Measurements from ENCODE around the gene BAX. TPM values are rescaled to one million over a fixed set of nuclear protein-coding genes. Genes with fewer than 3 reads are reported as not detected.

The BAX gene
- total RNA-seq, 1 donor from 2014 or later, result 111 TPM

- ATAC-seq (ENCODE audit: low read depth) (no peak), DNase-seq (no peak)
- peaks cover 63% of the 10 kb centered on the region for H3K4me1 Mint-ChIP-seq
- intact Hi-C loops (cut with micrococcal nuclease), result loop anchor here (5.0 kb wide), 1 partner anchor 110 kb away; no protein-coding TSS in a partner anchor
- ChIA-PET CTCF (interaction anchor here (0.6 to 2.2 kb wide), 4 partner anchors 125 to 179 kb away, joined by 3 to 8 read pairs (median 5); no protein-coding TSS in a partner anchor), POLR2A (interaction anchor here (0.6 to 8.1 kb wide), 11 partner anchors 9 to 327 kb away, joined by 3 to 179 read pairs (median 5); partner anchors contain the start of genes BAX, GYS1, NUCB1 and PPP1R15A)
- peak overlapping the region; percentile 99 for H3K4me3 Mint-ChIP-seq
- H3K27ac Mint-ChIP-seq, result peak overlapping the region; percentile 99
- peaks cover 51% of the 10 kb centered on the region for H3K36me3 Mint-ChIP-seq (ENCODE audit: low read depth)
- no peak for TF ChIP-seq CTCF (IDR thresholded peaks at IDR 0.05)
- no peaks in the 10 kb centered on the region for H3K9me3 Mint-ChIP-seq
- H3K27me3 Mint-ChIP-seq, result no peaks in the 10 kb centered on the region
These were observed 12.9 kb downstream of the BAX start for GRCh38 chr19:48967346-48968178.

- ChIA-PET POLR2A (interaction anchor here (0.6 to 8.1 kb wide), 8 partner anchors 8 to 131 kb away, joined by 3 to 179 read pairs (median 10); partner anchors contain the start of genes BAX, GYS1, NUCB1 and PPP1R15A), CTCF (interaction anchor here (0.6 to 2.2 kb wide), 3 partner anchors 126 to 180 kb away, joined by 3 to 8 read pairs (median 3); no protein-coding TSS in a partner anchor)
- intact Hi-C loops (cut with micrococcal nuclease), result loop anchor here (5.0 kb wide), 1 partner anchor 111 kb away; no protein-coding TSS in a partner anchor
- no peak overlapping the region for H3K4me3 Mint-ChIP-seq
- H3K36me3 Mint-ChIP-seq (ENCODE audit: low read depth), result peaks cover 55% of the 10 kb centered on the region
- no peaks in the 10 kb centered on the region for H3K27me3 Mint-ChIP-seq
- no peak for TF ChIP-seq CTCF (IDR thresholded peaks at IDR 0.05)
- H3K27ac Mint-ChIP-seq, result no peak overlapping the region
- ATAC-seq (ENCODE audit: low read depth) (no peak), DNase-seq (no peak)
- H3K9me3 Mint-ChIP-seq, result no peaks in the 10 kb centered on the region
- H3K4me1 Mint-ChIP-seq, result peaks cover 57% of the 10 kb centered on the region
These were observed 13.5 kb downstream of the BAX start for GRCh38 chr19:48968179-48968661.

- TF ChIP-seq CTCF (IDR thresholded peaks at IDR 0.05), result no peak
- POLR2A ChIA-PET, result interaction anchor here (8.1 kb wide), 1 partner anchor 94 kb away, joined by 179 read pairs; the partner anchor contains the start of gene PPP1R15A
- ATAC-seq (ENCODE audit: low read depth) (no peak), DNase-seq (no peak)
- Mint-ChIP-seq H3K9me3 (no peaks in the 10 kb centered on the region), H3K36me3 (ENCODE audit: low read depth) (peaks cover 57% of the 10 kb centered on the region), H3K4me3 (no peak overlapping the region), H3K27ac (no peak overlapping the region), H3K27me3 (no peaks in the 10 kb centered on the region), H3K4me1 (peaks cover 51% of the 10 kb centered on the region)
- CTCF ChIA-PET, result interaction anchor here (1.2 kb wide), 1 partner anchor 127 kb away, joined by 3 read pairs; no protein-coding TSS in a partner anchor
- intact Hi-C loops (cut with micrococcal nuclease), result loop anchor here (5.0 kb wide), 1 partner anchor 112 kb away; no protein-coding TSS in a partner anchor
These were observed 14.1 kb downstream of the BAX start for GRCh38 chr19:48968813-48969218.

- Mint-ChIP-seq H3K4me1 (peaks cover 44% of the 10 kb centered on the region), H3K27me3 (no peaks in the 10 kb centered on the region), H3K36me3 (ENCODE audit: low read depth) (peaks cover 62% of the 10 kb centered on the region), H3K4me3 (no peak overlapping the region), H3K9me3 (no peaks in the 10 kb centered on the region), H3K27ac (no peak overlapping the region)
- TF ChIP-seq CTCF (IDR thresholded peaks at IDR 0.05), result no peak
- ATAC-seq (ENCODE audit: low read depth), result no peak
- no peak for DNase-seq
- CTCF ChIA-PET, result interaction anchor here (1.2 to 5.6 kb wide), 10 partner anchors 10 to 181 kb away, joined by 3 to 49 read pairs (median 9); partner anchors contain the start of genes GYS1, HSD17B14, NUCB1 and RUVBL2
- intact Hi-C loops (cut with micrococcal nuclease), result loop anchor here (2.0 to 5.0 kb wide), 3 partner anchors 23 to 127 kb away; partner anchors contain the start of genes GYS1 and RUVBL2
- POLR2A ChIA-PET, result interaction anchor here (1.4 to 8.1 kb wide), 4 partner anchors 10 to 133 kb away, joined by 3 to 179 read pairs (median 12); partner anchors contain the start of genes HSD17B14 and PPP1R15A
These were observed 14.8 kb downstream of the BAX start for GRCh38 chr19:48969276-48970138.

All from activated B cell treated with CpG ODN at 0.5 μM for 24 hours (primary cell).